ENCODE measurements around the gene MIGA2. TPM values are rescaled to one million over a fixed set of nuclear protein-coding genes. Genes with fewer than 3 reads are reported as not detected.

The MIGA2 gene
- polyA plus RNA-seq, 3 donors = 11.6 to 25.2 (median 21.5) TPM

DNA sequence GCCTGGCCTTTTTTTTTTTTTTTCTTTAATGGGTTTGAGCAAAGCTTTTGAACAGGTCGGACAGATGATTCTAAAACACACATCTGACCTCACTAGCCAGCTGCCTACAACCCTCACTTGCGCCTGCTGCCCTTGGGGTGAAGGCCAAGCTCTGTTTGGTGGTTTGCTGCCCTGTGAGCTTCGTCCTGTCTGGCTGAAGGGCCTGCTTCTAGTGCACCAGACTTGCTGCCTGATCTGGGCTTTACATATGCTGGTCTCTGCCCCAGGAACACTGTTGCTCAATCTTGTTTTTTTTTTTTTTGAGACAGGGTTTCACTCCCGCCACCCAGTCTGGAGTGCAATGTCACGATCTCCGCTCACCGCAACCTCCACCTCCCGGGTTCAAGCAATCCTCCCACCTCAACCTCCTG, 28.1 kb downstream of the MIGA2 start:
- 76 to 96% (median 78%) methylated on average over 8 of the region's 8 CpGs for WGBS, 3 donors
- H3K27ac ChIP-seq (ENCODE audit: low read depth, low read length) = no peak overlapping the region

DNA sequence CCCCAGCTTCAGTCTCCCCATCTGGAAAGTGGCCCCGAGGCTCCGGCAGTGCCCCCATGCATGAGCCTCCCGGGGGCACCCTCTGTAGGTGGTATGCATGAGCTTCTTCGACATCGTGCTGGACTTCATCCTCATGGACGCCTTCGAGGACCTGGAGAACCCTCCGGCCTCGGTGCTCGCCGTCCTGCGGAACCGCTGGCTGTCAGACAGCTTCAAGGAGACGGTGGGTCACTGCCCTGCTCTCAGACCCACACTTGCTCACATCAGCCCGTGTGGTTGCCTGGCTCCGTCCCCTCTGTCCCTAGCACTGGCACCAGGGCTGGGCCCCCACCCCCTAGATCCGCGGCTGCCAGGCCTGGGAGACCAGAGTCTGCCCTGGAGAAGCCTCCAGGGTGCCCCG, 31.7 kb downstream of the MIGA2 start:
- no peak overlapping the region for H3K27ac ChIP-seq (ENCODE audit: low read depth, low read length)
- WGBS, 3 donors = 90 to 93% (median 91%) methylated on average over 19 of the region's 19 CpGs

DNA sequence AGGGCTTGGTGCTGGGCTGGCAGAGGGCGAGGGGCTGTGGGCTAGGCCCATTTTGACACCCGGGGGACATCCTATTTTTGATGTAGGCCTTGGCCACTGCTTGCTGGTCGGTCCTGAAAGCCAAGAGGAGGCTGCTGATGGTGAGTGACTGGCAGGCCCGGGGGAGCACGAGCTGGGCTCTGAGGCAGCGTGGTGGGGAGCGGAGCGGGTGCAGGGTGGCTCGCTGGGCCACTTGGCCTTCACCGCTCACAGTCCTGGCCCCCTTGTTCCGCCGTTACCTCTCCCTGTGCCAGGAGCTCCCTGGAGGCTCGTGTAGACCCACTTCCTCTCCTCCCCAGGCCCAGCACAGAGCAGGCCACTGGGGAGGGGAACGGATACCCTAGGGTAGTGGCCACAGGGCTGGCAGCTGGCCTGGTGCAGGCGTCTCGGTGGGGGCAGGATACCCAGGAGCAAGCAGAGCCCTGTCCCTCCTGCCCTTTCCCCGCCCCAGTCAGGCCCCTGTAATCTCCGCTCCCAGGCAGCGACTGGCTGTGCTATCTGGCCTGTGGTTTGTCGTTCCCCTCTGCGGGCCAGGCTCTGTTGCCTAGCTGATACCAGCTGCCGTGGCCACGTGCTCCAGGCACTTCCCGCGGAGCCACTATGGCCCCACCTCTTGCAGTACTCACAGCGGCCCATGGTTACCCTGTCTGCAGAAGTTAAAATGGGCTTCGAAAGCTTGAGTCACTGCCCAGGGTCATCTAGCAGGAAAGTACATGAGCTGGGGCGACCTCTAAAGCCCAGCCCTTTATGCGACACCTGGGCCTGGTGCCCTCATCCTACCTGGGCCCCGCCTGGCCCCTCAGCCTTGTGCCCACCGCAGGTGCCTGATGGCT, 32.8 kb downstream of the MIGA2 start:
- H3K27ac ChIP-seq (ENCODE audit: low read depth, low read length) = no peak overlapping the region
- 53 to 73% (median 66%) methylated on average over 28 to 31 of the region's 31 CpGs for WGBS, 3 donors

DNA sequence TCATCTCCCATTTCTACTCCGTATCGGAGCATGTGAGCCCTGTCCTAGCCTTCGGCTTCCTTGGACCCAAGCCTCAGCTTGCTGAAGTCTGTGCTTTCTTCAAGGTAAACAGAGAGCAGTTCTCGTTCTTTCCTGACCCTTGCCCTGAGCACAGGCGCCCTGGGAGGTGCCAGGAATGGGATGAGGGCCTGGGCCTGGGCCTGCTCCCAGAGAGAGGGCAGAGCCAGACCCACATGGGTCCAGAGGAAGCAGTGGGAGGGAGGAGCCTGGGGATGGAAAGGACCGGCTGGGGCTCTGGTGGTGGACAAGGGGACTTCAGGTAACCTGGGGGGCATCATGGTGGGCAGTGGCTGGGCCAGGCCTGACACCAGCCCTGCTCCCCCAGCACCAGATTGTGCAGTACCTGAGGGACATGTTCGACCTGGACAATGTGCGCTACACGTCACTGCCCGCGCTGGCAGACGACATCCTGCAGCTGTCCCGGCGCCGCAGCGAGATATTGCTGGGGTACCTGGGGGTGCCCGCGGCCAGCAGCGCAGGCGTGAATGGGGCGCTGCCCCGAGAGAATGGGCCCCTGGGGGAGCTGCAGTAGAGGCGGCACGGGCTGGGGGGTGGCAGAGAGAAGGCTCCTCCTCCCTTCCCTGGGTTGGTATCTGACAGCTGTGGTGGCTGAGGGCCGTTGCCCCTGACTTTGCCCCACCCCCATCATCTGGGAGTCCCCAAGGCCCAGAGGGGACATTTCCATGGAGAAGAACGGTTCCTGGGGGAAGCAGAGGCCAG, 33.6 kb downstream of the MIGA2 start:
- 75 to 84% (median 78%) methylated on average over 26 of the region's 26 CpGs for WGBS, 3 donors
- H3K27ac ChIP-seq (ENCODE audit: low read depth, low read length) = no peak overlapping the region

DNA sequence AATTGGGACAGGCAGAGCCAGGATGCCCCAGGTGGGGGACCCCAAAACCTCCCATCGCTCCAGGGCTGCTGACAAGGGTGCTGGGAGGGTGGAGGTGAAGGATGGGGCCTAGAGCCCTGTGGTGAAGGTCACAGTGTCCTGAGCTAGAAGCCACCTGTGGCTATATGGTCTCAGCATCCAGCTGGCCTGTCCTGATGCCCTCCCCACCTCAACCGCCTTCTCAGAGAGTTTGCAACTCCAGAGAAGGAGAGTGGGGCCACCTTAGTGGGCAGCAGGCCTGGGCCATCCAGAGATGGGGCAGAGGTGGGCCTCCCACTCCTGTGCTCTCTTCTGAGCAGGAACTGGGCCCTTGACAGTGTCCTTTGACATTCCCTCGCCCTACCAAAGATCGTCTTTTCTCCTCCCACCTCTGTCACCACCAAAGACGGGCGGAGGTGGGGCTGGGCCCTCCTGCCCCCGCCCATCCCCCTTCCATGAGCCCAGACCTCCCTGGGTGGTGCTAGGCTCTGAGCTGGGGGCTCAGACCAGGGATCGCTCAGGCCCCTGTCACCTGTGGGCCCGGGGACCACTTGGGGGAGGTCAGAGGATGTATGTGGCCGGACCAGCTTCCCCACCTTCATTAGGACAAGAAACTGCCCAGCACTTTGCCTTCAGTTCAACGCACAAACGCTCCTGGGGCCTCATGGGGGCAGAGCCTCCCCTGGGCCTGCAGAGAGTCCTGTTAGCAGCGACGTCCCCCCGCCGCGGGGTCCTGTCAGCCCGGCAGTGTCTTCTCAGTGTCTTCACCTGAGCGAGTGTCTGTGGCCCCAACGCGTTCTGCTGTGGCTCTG, 34.5 kb downstream of the MIGA2 start:
- 77 to 80% (median 79%) methylated on average over 19 to 21 of the region's 21 CpGs for WGBS, 3 donors
- no peak overlapping the region for H3K27ac ChIP-seq (ENCODE audit: low read depth, low read length)

DNA sequence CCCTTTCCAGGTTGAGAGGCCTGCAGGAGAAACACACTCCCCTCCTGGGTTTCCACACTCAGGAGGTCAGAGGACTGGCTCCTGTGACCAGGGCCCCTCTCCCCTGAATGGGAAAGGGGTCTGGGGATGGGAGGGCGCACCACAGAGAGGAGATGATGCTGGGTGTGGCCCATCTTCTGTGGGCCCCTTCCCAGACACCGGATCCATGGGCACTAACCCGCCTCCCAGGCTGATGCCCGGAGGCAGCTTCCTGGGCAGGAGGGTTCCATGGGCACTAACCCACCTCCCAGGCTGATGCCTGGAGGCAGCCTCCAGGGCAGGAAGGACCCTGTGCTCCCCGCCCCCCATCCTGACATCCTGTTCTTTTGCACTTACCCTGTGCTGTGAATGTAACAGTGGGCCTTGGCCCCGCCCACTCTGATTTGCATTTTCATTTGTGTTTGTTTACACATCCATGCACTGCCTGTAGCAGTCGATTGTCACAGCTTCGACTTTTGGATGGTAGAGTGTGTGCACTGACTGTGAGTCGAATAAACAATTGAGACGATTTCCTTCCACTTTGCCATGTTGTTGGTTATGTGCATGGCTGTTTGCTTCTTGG, 35.2 kb downstream of the MIGA2 start:
- WGBS, 3 donors = 64 to 70% (median 66%) methylated on average over 10 of the region's 10 CpGs
- no peak overlapping the region for H3K27ac ChIP-seq (ENCODE audit: low read depth, low read length)

DNA sequence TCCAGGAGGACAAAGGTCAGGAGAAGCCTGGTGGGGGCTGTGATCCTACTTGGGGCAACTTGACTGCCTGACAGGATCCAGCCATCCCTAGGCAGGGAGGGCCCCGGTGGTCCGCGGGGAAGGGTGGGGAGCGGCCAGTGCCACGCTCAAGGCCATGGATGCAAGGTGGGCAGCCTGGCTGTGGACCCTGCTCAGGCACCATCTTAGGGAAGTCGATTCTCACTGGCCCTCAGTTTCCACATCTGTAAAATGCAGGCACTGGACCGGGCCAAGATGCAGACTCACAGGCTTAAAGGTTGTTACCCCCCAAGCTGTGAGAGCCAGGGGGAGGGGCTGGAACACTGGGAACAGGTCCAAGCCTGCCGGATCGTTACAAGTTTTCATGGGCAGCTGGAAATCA, 35.7 kb downstream of the MIGA2 start:
- no peak overlapping the region for H3K27ac ChIP-seq (ENCODE audit: low read depth, low read length)
- 61 to 74% (median 66%) methylated on average over 9 of the region's 9 CpGs for WGBS, 3 donors

DNA sequence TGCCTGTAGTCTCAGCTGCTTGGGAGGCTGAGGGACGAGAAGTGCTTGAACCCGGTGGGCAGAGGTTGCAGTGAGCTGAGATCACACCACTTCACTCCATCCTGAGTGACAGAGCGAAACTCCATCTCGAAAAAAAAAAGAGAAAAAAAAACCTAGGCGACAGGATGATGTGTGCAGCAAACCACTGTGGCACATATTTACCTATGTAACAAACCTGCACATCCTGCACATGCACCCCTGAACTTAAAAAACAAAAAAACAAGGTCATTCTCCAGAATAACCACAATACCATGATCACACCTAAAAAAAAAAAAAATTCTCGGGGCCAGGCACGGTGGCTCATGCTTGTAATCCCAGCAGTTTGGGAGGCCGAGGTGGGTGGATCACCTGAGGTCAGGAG, 37.0 kb downstream of the MIGA2 start:
- H3K27ac ChIP-seq (ENCODE audit: low read depth, low read length) = no peak overlapping the region
- 82 to 89% (median 89%) methylated on average over 8 of the region's 8 CpGs for WGBS, 3 donors

DNA sequence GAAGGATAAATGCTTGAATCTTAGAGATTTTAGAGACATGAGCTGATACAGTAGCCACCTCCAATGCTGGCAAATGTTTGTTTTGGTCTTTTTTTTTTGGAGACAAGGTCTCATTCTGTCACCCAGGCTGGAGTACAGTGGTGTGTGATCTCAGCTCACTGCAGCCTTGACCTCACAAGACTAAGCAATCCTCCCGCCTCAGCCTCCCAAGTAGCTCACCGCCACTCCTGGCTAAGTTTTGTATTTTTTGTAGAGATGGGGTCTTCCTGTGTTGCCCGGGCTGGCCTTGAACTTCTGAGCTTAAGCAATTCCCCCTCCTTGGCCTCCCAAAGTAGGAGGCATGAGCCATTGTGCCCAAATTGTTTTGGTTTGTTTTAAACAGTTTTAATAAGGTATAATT, 37.7 kb downstream of the MIGA2 start:
- no peak overlapping the region for H3K27ac ChIP-seq (ENCODE audit: low read depth, low read length)
- 84 to 87% (median 86%) methylated on average over 3 of the region's 3 CpGs for WGBS, 3 donors

DNA sequence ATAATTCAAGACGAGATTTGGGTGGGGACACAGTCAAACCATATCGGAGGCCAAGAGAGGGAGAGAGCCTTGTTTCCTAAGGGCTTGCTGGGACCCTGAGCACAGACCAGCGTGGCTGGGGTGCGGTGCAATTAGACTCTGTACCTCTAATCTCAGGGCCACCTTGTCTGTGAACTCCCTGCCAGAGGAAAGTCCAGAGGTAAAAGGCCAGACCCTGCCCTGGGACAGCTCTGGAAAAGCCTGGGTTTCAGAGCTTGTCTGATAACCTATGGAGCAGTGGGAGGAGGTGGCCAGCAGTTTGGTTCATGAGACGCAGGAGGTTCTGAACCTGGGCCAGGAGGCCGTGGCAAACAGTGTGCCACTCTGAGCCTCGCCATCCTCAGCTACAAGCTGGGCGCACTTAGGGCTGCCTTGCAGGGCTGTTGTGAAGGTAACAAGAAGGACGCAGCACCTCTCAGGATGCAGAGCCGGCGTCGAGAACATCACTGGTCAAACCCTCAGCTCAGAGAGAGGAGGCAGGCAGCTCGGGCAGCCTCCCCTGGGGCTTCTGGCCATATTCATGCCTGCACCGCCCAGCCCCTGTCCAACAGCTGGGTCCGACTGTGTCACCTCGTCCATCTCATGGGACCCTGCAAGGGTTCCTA, 39.7 kb downstream of the MIGA2 start:
- 78 to 89% (median 84%) methylated on average over 16 of the region's 16 CpGs for WGBS, 3 donors
- no peak overlapping the region for H3K27ac ChIP-seq (ENCODE audit: low read depth, low read length)

DNA sequence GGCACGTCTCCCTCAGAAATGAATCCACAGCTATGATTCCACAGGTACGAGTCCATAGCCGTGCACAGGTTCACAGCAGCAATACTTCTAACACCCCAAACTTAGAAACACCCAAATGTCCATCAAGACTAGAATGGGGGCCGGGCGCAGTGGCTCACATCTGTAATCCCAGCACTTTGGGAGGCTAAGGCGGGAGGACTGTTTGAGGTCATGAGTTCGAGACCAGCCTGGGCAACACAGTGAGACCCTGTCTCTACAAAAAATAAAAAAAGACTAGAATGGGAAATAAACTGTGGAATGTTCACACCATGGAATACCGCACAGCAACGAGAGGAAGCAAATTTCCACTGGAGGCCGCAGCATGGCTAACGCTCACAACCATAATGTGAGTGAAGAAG, 40.2 kb downstream of the MIGA2 start:
- 90 to 95% (median 93%) methylated on average over 11 of the region's 11 CpGs for WGBS, 3 donors
- no peak overlapping the region for H3K27ac ChIP-seq (ENCODE audit: low read depth, low read length)

DNA sequence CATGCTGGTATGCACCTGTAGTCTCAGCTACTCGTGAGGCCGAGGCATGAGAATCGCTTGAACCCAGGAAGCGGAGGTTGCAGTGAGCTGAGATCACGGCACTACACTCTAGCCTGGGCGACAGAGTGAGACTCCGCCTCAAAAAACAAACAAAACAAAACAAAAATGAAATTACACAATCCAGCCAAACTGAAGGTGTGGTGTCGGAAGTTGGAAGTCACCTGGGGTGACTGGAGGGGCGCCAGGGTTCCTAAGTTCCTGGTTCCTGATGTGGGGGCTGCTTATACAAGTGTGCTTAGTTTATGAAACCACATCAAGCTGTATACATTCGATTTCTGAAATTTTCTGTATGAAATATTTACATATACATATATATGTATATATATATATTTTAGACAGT, 40.8 kb downstream of the MIGA2 start:
- 79 to 86% (median 84%) methylated on average over 10 of the region's 10 CpGs for WGBS, 3 donors
- H3K27ac ChIP-seq (ENCODE audit: low read depth, low read length) = no peak overlapping the region

DNA sequence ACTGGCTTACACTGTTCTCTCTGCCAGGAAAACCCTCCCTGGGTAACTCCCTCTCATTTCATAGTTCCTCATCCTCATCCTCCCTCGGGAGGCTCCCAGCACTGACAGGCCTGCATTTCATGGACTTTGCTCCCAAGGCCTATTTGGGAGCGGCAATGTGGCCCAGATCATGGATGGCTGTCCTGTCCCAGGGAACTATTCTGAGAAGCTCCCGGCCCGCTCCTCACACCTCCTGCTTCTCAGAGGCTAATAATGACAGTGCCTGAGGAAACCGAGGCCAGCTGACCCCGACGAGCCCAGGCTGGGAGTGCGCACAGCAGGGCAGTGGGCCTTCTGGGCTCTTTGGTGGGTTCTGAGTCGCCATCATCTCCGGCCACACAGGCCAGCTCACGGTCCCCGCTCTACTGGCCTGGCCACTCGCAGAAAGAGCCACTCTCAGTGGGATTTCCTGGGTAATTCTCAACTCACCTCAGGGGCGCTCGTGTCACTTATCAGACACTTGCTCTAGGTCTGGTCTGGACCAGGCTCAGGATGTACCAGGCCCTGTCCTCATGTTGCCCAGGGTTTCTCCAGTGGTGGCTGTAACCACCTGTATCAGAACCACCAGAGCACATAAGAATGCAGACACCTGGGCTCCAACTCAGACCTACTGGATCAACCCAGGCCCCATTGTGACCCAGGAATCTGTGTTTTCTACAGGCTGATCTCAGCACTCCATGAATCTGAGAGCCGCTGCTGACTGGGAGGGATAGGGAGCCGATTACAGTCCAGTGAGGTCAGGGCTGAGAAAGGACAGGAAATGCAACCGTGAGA, 42.5 kb downstream of the MIGA2 start:
- no peak overlapping the region for H3K27ac ChIP-seq (ENCODE audit: low read depth, low read length)
- 83 to 86% (median 84%) methylated on average over 18 of the region's 18 CpGs for WGBS, 3 donors

DNA sequence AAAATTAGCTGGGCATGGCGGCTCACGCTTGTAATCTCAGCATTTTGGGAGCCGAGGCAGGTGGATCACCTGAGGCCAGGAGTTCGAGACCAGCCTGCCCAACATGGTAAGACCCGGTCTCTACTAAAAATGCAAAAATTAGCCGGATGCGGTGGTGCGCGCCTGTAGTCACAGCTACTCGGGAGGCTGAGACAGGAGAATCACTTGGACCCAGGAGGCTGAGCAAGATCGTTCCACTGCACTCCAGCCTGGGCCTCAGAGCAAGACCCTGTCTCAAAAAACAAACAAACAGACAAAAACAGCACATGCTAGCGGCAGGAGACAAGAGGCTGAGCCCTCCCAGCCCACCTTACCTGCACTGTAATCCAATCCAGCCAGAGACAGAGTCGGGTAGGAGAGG, 43.4 kb downstream of the MIGA2 start:
- no peak overlapping the region for H3K27ac ChIP-seq (ENCODE audit: low read depth, low read length)
- 81 to 88% (median 86%) methylated on average over 13 of the region's 13 CpGs for WGBS, 3 donors

DNA sequence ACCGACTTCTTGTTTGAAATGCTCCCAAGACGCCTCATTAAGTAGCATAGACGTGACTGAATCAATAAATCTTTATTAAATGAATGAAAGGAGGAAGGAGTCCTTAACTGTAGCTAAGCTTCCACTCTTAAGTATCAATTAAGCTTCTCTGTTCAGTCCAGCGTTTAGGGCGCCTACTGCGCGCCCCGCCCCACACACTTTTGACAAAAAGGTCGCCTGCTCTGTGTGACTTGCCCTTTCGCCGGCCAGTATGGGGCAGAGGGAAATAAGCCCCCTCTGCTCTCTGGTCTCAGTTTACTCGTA, 43.8 kb downstream of the MIGA2 start:
- 6 to 8% (median 7%) methylated on average over 12 of the region's 12 CpGs for WGBS, 3 donors
- no peak overlapping the region for H3K27ac ChIP-seq (ENCODE audit: low read depth, low read length)

DNA sequence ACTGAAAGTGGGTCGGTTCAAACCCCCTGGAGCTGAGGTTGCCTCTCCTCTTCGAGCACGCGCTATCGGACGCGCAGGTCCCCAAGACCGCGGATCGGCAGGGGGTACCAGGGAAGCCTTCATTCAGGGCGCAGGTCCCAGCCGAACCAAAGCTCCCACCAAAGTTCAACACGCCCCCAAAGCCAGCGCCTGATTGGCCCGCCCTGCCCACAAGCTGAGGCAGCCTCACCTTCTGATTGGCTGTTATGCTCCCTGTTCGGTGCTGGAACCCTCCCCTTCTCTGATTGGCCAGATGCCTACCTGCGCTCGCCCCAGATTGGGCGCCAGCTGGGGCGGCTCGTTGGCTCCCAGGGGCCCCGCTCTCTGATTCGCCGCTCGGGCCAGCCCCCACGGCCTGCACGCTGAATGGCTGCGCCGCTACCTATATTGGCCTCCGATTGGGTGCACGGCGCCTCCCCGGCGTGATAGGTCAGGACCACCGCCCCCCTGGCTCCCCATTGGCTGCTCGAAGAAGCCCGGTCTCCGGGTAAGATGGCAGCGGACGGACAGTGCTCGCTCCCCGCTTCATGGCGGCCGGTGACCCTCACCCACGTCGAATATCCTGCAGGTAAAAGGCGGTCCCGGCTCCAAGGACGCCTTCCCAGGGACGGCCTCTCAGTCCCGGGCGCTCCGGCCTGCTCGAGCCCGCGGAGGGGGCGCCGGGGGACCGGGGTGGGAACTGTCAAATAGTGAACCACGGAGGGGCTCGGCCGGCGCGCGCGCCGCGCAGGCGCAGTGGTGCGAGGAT, 44.4 kb downstream of the MIGA2 start, which contains the start of gene DOLPP1:
Gene DOLPP1 (plus strand): TSS at position 511 of the 787 bp plus-strand sequence. CDS start 21 bp downstream, at position 532.
- no peak within 1 kb of the TSS for H3K27ac ChIP-seq (ENCODE audit: low read depth, low read length)
- 0 to 1% (median 1%) methylated on average over 70 of the region's 70 CpGs for WGBS, 3 donors

Measured in adipose tissue (tissue), 3 donors.